PC-9 (cell line): ENCODE measurements around the gene RNF11.

Source experiments
- CTCF ChIP-seq: fragments of 200-600 bp; sonication (generic); conservative IDR thresholded peaks from 2 replicates; pipeline ENCODE4 v1.6.1; 2017; ENCODE audit warnings: mixed run types, antibody characterized with exemption, mild to moderate bottlenecking, moderate library complexity
- EZH2 ChIP-seq: fragments of 200-600 bp; sonication (generic); IDR thresholded peaks from 2 replicates; pipeline ENCODE4 v1.8.0; 2017; ENCODE audit warnings: antibody characterized with exemption, low read depth

- TF ChIP-seq CTCF = no peak
- TF ChIP-seq EZH2 = no peak
Measured at GRCh38 chr1:51276286-51276685, 40.2 kb downstream of the RNF11 start.
